Measurements from ENCODE around the gene PPP3CA.

PPP3CA gene

GRCh38 chr4:101276661-101277060, 70.7 kb downstream of the PPP3CA start:
- TF ChIP-seq CTCF (IDR thresholded peaks at IDR 0.05; ENCODE audit: poor library complexity, severe bottlenecking) = no peak

GRCh38 chr4:101274888-101275752, 72.2 kb downstream of the PPP3CA start:
- Histone ChIP-seq H3K9me3 (ENCODE audit: severe bottlenecking) (no peaks in the 10 kb centered on the region), H3K27me3 (ENCODE audit: insufficient read depth, poor library complexity, severe bottlenecking) (no peaks in the 10 kb centered on the region), H3K27ac (ENCODE audit: poor library complexity, severe bottlenecking) (no peak overlapping the region), H3K4me3 (ENCODE audit: severe bottlenecking) (no peak overlapping the region), H3K36me3 (ENCODE audit: low read depth) (no peaks in the 10 kb centered on the region), H3K4me1 (ENCODE audit: insufficient read depth, poor library complexity, severe bottlenecking) (peaks cover 26% of the 10 kb centered on the region)
- ATAC-seq (ENCODE audit: low read depth) (no peak), DNase-seq (ENCODE audit: low spot score) (no peak)
- no peak for TF ChIP-seq CTCF (IDR thresholded peaks at IDR 0.05; ENCODE audit: poor library complexity, severe bottlenecking)

More at GRCh38 chr4:101276661-101277060, 70.7 kb downstream of the PPP3CA start:
- DNase-seq (ENCODE audit: low spot score) = no peak
- no peak for ATAC-seq (ENCODE audit: low read depth)
- Histone ChIP-seq H3K4me3 (ENCODE audit: severe bottlenecking) (no peak overlapping the region), H3K27me3 (ENCODE audit: insufficient read depth, poor library complexity, severe bottlenecking) (no peaks in the 10 kb centered on the region), H3K9me3 (ENCODE audit: severe bottlenecking) (no peaks in the 10 kb centered on the region), H3K36me3 (ENCODE audit: low read depth) (no peaks in the 10 kb centered on the region), H3K27ac (ENCODE audit: poor library complexity, severe bottlenecking) (no peak overlapping the region), H3K4me1 (ENCODE audit: insufficient read depth, poor library complexity, severe bottlenecking) (peaks cover 23% of the 10 kb centered on the region)

- Histone ChIP-seq H3K27me3 (ENCODE audit: insufficient read depth, poor library complexity, severe bottlenecking) (no peaks in the 10 kb centered on the region), H3K4me1 (ENCODE audit: insufficient read depth, poor library complexity, severe bottlenecking) (peaks cover 11% of the 10 kb centered on the region), H3K27ac (ENCODE audit: poor library complexity, severe bottlenecking) (no peak overlapping the region), H3K4me3 (ENCODE audit: severe bottlenecking) (no peak overlapping the region), H3K36me3 (ENCODE audit: low read depth) (no peaks in the 10 kb centered on the region), H3K9me3 (ENCODE audit: severe bottlenecking) (no peaks in the 10 kb centered on the region)
- no peak for ATAC-seq (ENCODE audit: low read depth)
- TF ChIP-seq CTCF (IDR thresholded peaks at IDR 0.05; ENCODE audit: poor library complexity, severe bottlenecking) = no peak
- DNase-seq (ENCODE audit: low spot score) = no peak
Observed at GRCh38 chr4:101271516-101271915, 75.8 kb downstream of the PPP3CA start.

GRCh38 chr4:101269682-101270081, 77.6 kb downstream of the PPP3CA start:
- H3K9me3 ChIP-seq (ENCODE audit: severe bottlenecking) = no peaks in the 10 kb centered on the region

More at GRCh38 chr4:101269682-101270081, 77.6 kb downstream of the PPP3CA start:
- no peak for DNase-seq (ENCODE audit: low spot score)
- Histone ChIP-seq H3K4me3 (ENCODE audit: severe bottlenecking) (no peak overlapping the region), H3K27me3 (ENCODE audit: insufficient read depth, poor library complexity, severe bottlenecking) (no peaks in the 10 kb centered on the region), H3K36me3 (ENCODE audit: low read depth) (no peaks in the 10 kb centered on the region), H3K27ac (ENCODE audit: poor library complexity, severe bottlenecking) (no peak overlapping the region), H3K4me1 (ENCODE audit: insufficient read depth, poor library complexity, severe bottlenecking) (peaks cover 29% of the 10 kb centered on the region)
- TF ChIP-seq CTCF (IDR thresholded peaks at IDR 0.05; ENCODE audit: poor library complexity, severe bottlenecking) = no peak
- no peak for ATAC-seq (ENCODE audit: low read depth)

Data from RWPE2 (cell line).